Globus pallidus (tissue), 1 donor: Measurements from ENCODE around the gene SHOC2.

Source experiments
- DNase-seq: peaks from one replicate; pipeline ENCODE4 v3.0.0-alpha.2; 2015; ENCODE audit warnings: low spot score

The SHOC2 gene

DNA sequence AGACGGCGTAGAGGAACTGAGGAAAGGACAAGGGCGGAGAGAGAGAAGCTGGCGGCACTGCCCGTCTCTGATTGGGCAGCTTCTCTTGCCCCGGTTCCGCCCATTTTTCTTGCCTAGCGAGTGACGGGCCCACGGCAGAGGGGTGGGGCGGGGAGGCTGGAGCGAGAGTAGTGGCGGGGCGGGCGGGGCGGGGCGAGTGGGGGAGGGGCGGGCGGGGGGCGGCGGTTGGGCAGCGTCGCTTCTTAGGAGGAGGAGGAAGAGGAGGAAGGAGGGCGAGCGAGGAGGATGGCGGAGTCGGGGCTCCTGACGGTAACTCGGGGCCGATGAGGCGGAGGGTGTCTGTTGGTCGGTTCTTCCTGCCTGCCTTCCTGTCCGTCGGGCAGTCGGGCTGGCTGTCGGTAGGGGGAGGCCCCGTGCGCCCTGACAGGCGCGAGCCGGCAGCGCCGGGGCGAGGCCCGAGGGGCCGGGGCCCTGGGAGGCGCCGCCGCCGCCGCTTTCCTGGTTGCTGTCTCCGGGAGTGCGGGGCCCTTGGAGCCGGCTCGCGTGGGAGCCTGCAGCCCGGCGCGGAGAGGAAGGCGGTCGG lies at the start of gene SHOC2:
Gene SHOC2 (plus strand): TSS at position 256 of the 583 bp plus-strand sequence. CDS start 44,755 bp downstream, outside the sequence.
- no peak for DNase-seq

DNA sequence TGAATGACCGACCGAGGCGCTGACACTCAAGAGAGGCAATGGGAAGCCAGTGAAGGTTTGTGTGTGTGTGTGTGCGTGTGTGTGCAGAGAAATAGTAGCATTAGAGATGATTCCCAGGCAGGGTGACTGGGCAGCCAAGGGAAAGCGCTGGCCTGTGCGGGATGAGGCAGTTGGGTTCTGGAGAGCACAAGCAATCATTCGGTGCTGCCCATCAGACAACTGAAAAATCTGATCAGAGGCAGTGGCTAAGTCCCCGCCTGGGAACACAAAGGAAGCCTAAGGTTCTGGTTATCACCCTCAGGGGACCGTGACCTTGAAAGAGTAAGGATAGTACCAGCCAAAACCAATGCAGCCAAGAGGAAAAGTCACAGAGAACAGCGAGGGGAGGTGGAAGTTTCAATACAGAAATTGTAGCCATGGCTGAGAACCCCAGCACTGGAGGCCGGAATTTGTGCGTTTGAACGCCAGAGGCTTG lies 48.5 kb upstream of the SHOC2 start:
- DNase-seq = no peak

- DNase-seq = peak; percentile 99
These were observed 47.9 kb upstream of the SHOC2 start, which contains the start of gene PDCD4 for GRCh38 chr10:110871298-110872084. Gene PDCD4 (plus strand): TSS chr10:110871928. CDS start chr10:110876028, 4,100 bp downstream.

- DNase-seq = peak; percentile 73
These were observed 47.0 kb upstream of the SHOC2 start for GRCh38 chr10:110872145-110872983.

DNA sequence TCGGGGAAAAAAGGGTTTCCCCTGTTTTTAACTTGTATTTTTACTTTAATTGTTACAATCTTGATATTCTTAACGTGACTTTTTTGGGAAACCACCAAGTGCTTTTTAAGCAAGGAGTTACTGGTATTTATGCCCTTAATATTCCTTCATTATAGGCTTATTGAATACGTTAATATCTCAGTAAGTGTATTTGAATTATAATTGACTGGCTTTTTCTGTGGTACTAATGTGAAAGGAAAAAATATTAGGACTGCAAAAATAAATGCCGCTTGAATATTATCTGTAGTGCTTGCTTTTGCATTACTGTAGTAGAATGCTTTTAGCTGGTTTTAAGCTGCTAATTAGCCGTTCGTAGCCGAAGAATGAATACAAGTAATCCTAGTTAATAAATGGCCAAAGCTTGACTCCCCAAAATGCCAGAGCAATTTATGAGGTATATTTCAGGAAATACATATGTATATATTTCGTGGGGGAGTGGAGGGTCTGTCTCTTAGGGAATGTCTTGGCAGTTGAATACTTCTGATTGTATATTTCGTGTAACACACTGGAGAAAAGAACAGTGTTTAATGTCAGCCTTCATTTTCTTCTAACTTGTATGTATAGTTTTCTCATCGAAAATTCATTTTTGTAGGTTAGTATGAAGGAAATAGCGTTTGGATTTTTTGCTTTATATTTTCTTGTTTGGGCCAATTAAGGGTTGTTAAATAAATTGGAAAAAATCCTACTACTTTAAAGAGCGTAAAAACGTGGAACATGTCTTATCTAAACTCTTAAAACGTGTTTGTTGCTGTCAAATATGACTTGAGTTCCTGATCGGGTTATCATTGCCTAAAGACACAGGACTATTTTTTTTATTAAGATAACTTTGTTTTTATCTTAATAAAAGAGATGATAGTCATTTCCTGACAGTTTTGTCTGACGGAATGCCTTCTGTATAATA lies 46.1 kb upstream of the SHOC2 start:
- no peak for DNase-seq

DNA sequence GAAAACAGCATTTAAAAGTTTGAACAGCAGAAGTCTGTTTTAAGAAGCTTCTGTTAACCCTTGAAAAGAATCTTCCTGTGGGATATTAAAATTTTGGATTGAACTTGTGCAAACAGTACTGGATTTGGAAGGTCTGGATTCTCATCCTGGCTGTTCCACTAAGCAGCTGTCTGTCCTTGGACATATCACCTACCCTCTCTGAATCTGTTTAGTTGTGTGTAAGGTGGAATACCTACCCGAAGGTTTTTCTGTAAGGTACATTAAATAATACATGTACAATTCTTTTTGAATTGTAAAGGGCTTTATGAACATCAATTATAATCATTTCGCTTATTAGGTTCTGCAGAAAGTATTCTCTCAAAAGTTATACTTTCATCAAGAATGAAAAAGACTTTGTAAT lies 45.5 kb upstream of the SHOC2 start:
- no peak for DNase-seq

GRCh38 chr10:110876000-110876399 lies 43.4 kb upstream of the SHOC2 start:
- DNase-seq = no peak

- no peak for DNase-seq
These were observed 42.6 kb upstream of the SHOC2 start for GRCh38 chr10:110876788-110877187.

DNA sequence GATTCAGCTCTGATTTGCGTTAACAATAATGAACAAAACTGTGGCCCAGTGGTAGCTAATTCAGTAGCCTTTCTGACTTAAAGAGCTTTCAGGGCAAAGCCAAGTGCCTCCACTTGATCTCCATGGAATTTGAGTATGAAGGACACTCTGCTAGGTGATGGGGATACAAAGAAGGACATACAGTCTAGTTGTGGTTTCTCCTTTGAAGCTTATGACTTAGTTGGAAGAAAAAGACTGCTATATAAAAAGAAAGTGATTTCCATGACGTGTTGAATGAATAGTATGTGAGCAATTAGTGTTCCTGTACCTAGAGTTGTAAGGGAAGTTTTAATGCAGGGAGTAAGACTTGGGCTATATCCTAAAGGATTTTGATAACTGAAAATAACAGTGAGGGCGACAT lies 39.4 kb upstream of the SHOC2 start:
- DNase-seq = no peak

DNA sequence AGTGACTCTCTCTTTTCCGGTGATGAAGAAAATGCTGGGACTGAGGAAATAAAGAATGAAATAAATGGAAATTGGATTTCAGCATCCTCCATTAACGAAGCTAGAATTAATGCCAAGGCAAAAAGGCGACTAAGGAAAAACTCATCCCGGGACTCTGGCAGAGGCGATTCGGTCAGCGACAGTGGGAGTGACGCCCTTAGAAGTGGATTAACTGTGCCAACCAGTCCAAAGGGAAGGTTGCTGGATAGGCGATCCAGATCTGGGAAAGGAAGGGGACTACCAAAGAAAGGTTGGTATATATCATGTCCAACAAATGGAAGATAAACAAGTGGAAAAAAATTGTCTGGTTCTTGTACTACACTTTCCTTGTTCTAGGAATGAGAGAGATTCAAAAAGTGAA lies 38.2 kb upstream of the SHOC2 start:
- no peak for DNase-seq

DNA sequence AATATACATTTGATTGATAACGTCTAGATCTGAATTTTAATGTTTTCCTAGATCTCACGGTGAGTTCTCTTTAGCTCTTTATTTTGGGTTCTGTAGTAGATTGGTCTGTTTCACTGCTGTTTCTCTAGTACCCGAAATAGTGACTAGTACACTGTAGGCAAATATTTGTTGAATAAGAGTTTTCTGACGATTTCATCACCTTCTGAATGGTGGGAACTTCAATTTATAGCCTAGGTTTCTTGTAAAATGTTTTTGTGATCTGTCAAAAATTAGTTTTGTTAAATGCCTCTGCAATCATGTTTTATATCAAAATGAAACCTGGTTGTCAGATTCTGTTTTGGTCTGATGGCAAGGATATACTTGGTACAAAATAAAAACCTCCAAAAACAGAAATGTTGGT lies 37.5 kb upstream of the SHOC2 start:
- no peak for DNase-seq

- DNase-seq = no peak
These were observed 35.5 kb upstream of the SHOC2 start for GRCh38 chr10:110883924-110884323.

DNA sequence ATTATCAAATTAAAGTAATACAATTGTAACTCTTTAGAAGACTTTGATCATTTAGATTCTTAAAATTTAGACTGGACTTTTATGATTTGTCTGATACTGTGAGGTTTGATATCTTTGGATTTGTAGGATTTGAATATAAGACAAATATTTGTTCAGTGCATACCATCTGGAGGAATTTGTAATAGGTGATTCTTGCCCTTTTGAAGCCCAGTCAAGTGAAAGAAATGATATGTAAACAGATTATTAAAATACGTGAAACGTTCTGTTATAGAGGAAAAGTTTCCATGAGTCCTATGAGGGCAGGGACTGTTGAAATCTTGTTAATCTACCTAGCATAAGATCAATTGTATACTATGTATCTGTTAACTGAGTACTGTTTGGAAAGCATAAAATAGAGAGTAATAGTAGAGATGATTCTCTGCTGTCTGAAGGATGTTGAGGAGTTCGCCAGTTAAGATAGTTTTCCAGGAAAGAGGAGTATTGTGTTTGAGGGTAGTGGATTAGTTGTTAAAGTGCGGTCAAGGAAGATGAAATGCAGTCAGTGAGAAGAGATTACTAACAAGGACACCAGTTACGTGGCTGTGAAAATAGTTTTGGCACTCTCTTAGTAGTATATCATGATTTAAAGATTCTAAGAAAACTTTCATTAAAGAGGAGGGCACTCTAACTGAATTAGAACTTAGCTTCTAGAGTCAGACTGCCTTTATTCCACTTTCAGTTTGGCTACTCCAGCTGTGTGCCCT lies 33.3 kb upstream of the SHOC2 start:
- no peak for DNase-seq

DNA sequence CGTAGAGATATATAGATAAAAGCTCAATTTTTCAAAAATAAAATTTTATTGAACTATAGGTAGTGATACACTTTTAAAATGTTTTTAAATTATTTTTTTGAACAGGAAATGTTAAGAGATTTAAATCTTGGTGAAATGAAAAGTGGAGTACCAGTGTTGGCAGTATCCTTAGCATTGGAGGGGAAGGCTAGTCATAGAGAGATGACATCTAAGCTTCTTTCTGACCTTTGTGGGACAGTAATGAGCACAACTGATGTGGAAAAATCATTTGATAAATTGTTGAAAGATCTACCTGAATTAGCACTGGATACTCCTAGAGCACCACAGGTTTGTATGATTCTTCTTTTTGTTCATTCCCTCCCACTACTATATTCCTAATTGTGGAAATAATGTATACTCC lies 31.8 kb upstream of the SHOC2 start:
- no peak for DNase-seq

DNA sequence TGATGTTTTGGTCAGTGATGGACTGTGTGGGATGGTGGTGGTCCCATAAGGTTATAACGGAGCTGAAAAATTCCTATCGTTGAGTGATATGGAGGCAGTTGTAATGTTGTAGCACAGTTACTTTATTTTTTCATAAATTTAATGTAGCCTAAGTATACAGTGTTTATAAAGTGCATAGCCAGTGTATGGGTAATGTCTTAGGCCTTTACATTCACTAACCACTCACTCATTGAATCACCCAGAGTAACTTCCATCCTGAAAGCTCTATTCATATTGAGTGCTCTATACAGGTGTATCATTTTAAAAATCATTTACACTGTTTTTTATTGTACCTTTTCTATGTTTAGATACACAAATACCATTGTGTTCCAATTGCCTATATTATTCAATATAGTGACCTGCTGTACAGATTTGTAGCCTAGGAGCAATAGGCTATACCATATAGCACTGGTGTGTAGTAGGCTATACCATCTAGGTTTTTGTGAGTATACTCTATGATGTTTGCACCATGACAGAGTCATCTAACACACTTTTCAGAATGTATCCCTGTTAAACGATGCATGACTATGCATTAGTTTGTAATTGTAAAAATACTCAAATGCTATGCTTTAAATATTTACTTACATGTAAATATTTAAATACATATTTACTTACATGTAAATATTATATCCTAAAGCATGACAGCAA lies 26.7 kb upstream of the SHOC2 start:
- DNase-seq = no peak

- DNase-seq = peak; percentile 66
These were observed 25.7 kb upstream of the SHOC2 start for GRCh38 chr10:110893559-110894179.

GRCh38 chr10:110897184-110897583 lies 22.2 kb upstream of the SHOC2 start:
- no peak for DNase-seq

DNA sequence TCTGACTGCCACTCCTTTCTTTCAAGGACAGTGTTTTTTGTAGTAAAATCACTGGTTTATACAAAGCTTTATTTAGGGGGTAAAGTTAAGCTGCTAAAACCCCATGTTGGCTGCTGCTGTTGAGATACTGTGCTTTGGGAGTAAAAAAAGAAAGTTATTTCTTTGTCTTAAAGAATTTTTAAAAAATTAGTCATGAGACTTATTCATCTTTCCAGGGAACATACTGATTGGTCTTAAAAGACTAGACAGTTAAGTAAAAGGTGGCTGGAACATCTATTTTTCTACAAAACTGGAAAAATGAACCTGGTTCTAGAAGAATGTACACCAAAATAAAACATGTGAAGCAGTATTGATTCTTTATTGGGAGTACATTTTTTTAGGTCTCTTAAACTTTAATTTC lies 21.0 kb upstream of the SHOC2 start:
- no peak for DNase-seq

DNA sequence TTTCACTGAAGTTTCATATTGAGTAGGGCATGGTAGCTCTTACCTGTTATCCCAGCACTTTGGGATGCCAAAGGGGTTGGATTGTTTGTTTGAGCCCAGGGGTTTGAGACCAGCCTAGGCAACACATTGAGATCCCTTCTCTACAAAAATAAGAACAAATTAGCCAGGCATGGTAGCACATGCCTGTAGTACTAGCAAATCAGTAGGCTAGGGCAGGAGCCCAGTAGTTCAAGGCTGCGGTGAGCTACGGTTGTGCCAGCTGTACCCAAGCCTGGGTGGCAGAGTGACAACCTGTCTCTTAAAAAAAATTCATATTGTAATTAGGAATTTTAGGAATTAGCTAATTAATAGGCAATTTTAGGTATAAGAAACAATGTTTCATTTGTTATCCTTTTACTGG lies 18.4 kb upstream of the SHOC2 start:
- DNase-seq = no peak
